Epithelial cell of proximal tubule (primary cell): Measurements from ENCODE around the gene LGI4. TPM values are rescaled to one million over a fixed set of nuclear protein-coding genes. Genes with fewer than 3 reads are reported as not detected.

ENCODE experiments used
- DNase-seq: peaks from one replicate; pipeline ENCODE4 v3.0.0-alpha.2; 2011; ENCODE audit warnings: low read depth
- H3K4me3 ChIP-seq: 2 replicates; pipeline ENCODE4 v1.5.1; 2011; ENCODE audit warnings: low read depth, mild to moderate bottlenecking, low read length
- total RNA-seq: library from RNA; depleted of rRNA; stranded (reverse); fragments of >200 nt; gene quantifications from 2 replicates; pipeline ENCODE4 v1.2.3, GENCODE V29; 2015
- TF ChIP-seq, protein P1 (sequence below): conservative IDR thresholded peaks from 2 replicates; pipeline ENCODE4 v1.5.1; 2012; ENCODE audit warnings: low read depth, mild to moderate bottlenecking, low read length

LGI4 gene
- not detected in 2 replicates for total RNA-seq

DNA sequence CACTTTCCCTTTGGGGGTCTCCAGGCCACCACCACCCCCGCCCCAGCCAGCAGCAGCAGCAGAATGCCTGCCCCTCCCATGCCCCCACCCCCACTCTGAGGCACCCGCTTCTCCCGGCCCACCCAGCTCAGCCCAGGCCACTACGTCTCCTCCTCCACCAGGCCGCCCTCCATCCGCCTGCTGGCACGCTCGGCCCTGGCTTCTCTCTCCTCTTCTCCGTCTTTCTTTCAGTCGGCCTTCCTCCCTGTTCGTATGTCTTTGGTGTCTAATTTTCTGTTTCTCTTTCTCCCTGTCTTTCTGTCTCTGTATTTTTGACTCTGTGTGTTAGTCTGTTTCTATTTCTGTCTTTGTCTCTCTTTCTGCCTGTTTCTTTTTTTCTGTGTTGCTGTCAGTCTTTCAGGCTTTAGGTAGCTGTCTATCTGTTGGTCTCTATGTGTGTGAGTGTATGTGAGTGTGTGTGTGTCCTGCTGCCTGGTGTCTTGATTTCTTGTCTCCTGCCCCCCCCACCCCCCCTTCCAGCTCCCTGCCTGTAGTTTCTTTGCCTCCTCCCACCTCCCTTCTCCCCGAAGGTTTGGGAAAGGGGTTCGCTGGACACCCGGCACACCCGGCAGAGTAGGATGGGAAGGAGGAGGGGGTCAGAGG lies at the start of gene LGI4:
Gene LGI4, minus strand, starts transcription at position 459 of the 642 bp plus-strand sequence. Its CDS starts 379 bp downstream, at position 80.
- DNase-seq, result no peak
- TF ChIP-seq, protein P1, sequence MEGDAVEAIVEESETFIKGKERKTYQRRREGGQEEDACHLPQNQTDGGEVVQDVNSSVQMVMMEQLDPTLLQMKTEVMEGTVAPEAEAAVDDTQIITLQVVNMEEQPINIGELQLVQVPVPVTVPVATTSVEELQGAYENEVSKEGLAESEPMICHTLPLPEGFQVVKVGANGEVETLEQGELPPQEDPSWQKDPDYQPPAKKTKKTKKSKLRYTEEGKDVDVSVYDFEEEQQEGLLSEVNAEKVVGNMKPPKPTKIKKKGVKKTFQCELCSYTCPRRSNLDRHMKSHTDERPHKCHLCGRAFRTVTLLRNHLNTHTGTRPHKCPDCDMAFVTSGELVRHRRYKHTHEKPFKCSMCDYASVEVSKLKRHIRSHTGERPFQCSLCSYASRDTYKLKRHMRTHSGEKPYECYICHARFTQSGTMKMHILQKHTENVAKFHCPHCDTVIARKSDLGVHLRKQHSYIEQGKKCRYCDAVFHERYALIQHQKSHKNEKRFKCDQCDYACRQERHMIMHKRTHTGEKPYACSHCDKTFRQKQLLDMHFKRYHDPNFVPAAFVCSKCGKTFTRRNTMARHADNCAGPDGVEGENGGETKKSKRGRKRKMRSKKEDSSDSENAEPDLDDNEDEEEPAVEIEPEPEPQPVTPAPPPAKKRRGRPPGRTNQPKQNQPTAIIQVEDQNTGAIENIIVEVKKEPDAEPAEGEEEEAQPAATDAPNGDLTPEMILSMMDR, result no peak
- H3K4me3 ChIP-seq, result no peak within 1 kb of the TSS

DNA sequence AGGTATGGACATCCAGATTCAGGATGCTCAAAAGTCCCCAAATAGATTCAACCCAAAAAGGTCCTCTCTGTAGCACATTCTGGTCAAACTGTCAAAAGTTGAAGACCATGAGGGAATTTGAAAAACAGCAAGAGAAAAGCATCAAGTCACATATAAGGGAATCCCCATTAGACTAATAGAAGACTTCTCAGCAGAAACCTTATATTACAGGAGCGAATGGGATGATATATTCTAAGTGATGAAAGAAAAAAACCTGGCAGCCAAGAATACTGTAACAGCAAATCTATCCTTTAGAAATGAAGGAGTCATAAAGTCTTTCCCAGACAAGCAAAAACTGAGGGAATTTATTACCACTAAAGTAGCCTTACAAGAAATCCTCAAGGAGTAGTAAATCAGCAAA lies 49.4 kb upstream of the LGI4 start:
- no peak overlapping the region for H3K4me3 ChIP-seq
- DNase-seq, result no peak
- TF ChIP-seq, protein P1, result no peak

- H3K4me3 ChIP-seq, result no peak overlapping the region
- DNase-seq, result no peak
- TF ChIP-seq, protein P1, result no peak
Observed at GRCh38 chr19:35181387-35181786, 46.5 kb upstream of the LGI4 start.

- H3K4me3 ChIP-seq, result no peak overlapping the region
- TF ChIP-seq, protein P1, result no peak
- DNase-seq, result no peak
Observed at GRCh38 chr19:35179830-35180229, 45.0 kb upstream of the LGI4 start.

- DNase-seq, result no peak
- TF ChIP-seq, protein P1, result no peak
- H3K4me3 ChIP-seq, result no peak overlapping the region
Observed at GRCh38 chr19:35178701-35179100, 43.8 kb upstream of the LGI4 start.

- no peak overlapping the region for H3K4me3 ChIP-seq
- TF ChIP-seq, protein P1, result no peak
- no peak for DNase-seq
Observed at GRCh38 chr19:35177377-35178274, 42.8 kb upstream of the LGI4 start.

- TF ChIP-seq, protein P1, result no peak
- no peak for DNase-seq
- no peak overlapping the region for H3K4me3 ChIP-seq
Observed at GRCh38 chr19:35176181-35176570, 41.3 kb upstream of the LGI4 start.
